Measurements from ENCODE around the gene ZNF346. TPM values are rescaled to one million over a fixed set of nuclear protein-coding genes. Genes with fewer than 3 reads are reported as not detected.

Gene ZNF346
- total RNA-seq, 1 donor, result 15.8 TPM

- Histone ChIP-seq H3K9me3 (ENCODE audit: low read depth, low read length) (no peaks in the 10 kb centered on the region), H3K27me3 (ENCODE audit: insufficient read depth, low read length) (no peaks in the 10 kb centered on the region), H3K4me1 (ENCODE audit: insufficient read depth, low read length) (no peaks in the 10 kb centered on the region), H3K4me3 (ENCODE audit: low read length) (no peak overlapping the region)
Measured at GRCh38 chr5:177103523-177104253, 81.2 kb downstream of the ZNF346 start.

GRCh38 chr5:177105691-177106476 is 83.4 kb downstream of the ZNF346 start:
- Histone ChIP-seq H3K9me3 (ENCODE audit: low read depth, low read length) (no peaks in the 10 kb centered on the region), H3K4me1 (ENCODE audit: insufficient read depth, low read length) (no peaks in the 10 kb centered on the region), H3K27me3 (ENCODE audit: insufficient read depth, low read length) (no peaks in the 10 kb centered on the region), H3K4me3 (ENCODE audit: low read length) (no peak overlapping the region)

- no peaks in the 10 kb centered on the region for H3K9me3 ChIP-seq (ENCODE audit: low read depth, low read length)
- H3K27me3 ChIP-seq (ENCODE audit: insufficient read depth, low read length), result no peaks in the 10 kb centered on the region
- no peaks in the 10 kb centered on the region for H3K4me1 ChIP-seq (ENCODE audit: insufficient read depth, low read length)
- no peak overlapping the region for H3K4me3 ChIP-seq (ENCODE audit: low read length)
Measured at GRCh38 chr5:177107159-177107558, 84.7 kb downstream of the ZNF346 start.

GRCh38 chr5:177109810-177110209 is 87.3 kb downstream of the ZNF346 start:
- Histone ChIP-seq H3K9me3 (ENCODE audit: low read depth, low read length) (no peaks in the 10 kb centered on the region), H3K27me3 (ENCODE audit: insufficient read depth, low read length) (no peaks in the 10 kb centered on the region), H3K4me3 (ENCODE audit: low read length) (no peak overlapping the region), H3K4me1 (ENCODE audit: insufficient read depth, low read length) (peaks cover 12% of the 10 kb centered on the region)

- peaks cover 25% of the 10 kb centered on the region for H3K4me1 ChIP-seq (ENCODE audit: insufficient read depth, low read length)
- H3K27me3 ChIP-seq (ENCODE audit: insufficient read depth, low read length), result no peaks in the 10 kb centered on the region
- no peak overlapping the region for H3K4me3 ChIP-seq (ENCODE audit: low read length)
- H3K9me3 ChIP-seq (ENCODE audit: low read depth, low read length), result no peaks in the 10 kb centered on the region
Measured at GRCh38 chr5:177111720-177112394, 89.4 kb downstream of the ZNF346 start.

- Histone ChIP-seq H3K27me3 (ENCODE audit: insufficient read depth, low read length) (no peaks in the 10 kb centered on the region), H3K4me1 (ENCODE audit: insufficient read depth, low read length) (peaks cover 31% of the 10 kb centered on the region), H3K4me3 (ENCODE audit: low read length) (no peak overlapping the region), H3K9me3 (ENCODE audit: low read depth, low read length) (no peaks in the 10 kb centered on the region)
Measured at GRCh38 chr5:177112589-177113220, 90.2 kb downstream of the ZNF346 start.

GRCh38 chr5:177113566-177114424 is 91.3 kb downstream of the ZNF346 start:
- Histone ChIP-seq H3K4me1 (ENCODE audit: insufficient read depth, low read length) (peaks cover 31% of the 10 kb centered on the region), H3K27me3 (ENCODE audit: insufficient read depth, low read length) (no peaks in the 10 kb centered on the region), H3K4me3 (ENCODE audit: low read length) (no peak overlapping the region), H3K9me3 (ENCODE audit: low read depth, low read length) (no peaks in the 10 kb centered on the region)

- Histone ChIP-seq H3K9me3 (ENCODE audit: low read depth, low read length) (no peaks in the 10 kb centered on the region), H3K4me3 (ENCODE audit: low read length) (no peak overlapping the region), H3K4me1 (ENCODE audit: insufficient read depth, low read length) (peaks cover 31% of the 10 kb centered on the region), H3K27me3 (ENCODE audit: insufficient read depth, low read length) (no peaks in the 10 kb centered on the region)
Measured at GRCh38 chr5:177116631-177117373, 94.3 kb downstream of the ZNF346 start.

GRCh38 chr5:177117441-177118045 is 95.0 kb downstream of the ZNF346 start:
- Histone ChIP-seq H3K4me3 (ENCODE audit: low read length) (no peak overlapping the region), H3K4me1 (ENCODE audit: insufficient read depth, low read length) (peaks cover 31% of the 10 kb centered on the region), H3K9me3 (ENCODE audit: low read depth, low read length) (no peaks in the 10 kb centered on the region)

GRCh38 chr5:177122566-177122965 is 100.1 kb downstream of the ZNF346 start:
- H3K4me1 ChIP-seq (ENCODE audit: insufficient read depth, low read length), result no peaks in the 10 kb centered on the region
- H3K9me3 ChIP-seq (ENCODE audit: low read depth, low read length), result no peaks in the 10 kb centered on the region
- H3K4me3 ChIP-seq (ENCODE audit: low read length), result no peak overlapping the region
- H3K27me3 ChIP-seq (ENCODE audit: insufficient read depth, low read length), result no peaks in the 10 kb centered on the region

More at GRCh38 chr5:177117441-177118045, 95.0 kb downstream of the ZNF346 start:
- H3K27me3 ChIP-seq (ENCODE audit: insufficient read depth, low read length), result no peaks in the 10 kb centered on the region

GRCh38 chr5:177123789-177124485 is 101.4 kb downstream of the ZNF346 start:
- Histone ChIP-seq H3K27me3 (ENCODE audit: insufficient read depth, low read length) (no peaks in the 10 kb centered on the region), H3K4me1 (ENCODE audit: insufficient read depth, low read length) (peaks cover 10% of the 10 kb centered on the region), H3K4me3 (ENCODE audit: low read length) (no peak overlapping the region), H3K9me3 (ENCODE audit: low read depth, low read length) (no peaks in the 10 kb centered on the region)

- peaks cover 16% of the 10 kb centered on the region for H3K4me1 ChIP-seq (ENCODE audit: insufficient read depth, low read length)
- H3K27me3 ChIP-seq (ENCODE audit: insufficient read depth, low read length), result no peaks in the 10 kb centered on the region
- no peak overlapping the region for H3K4me3 ChIP-seq (ENCODE audit: low read length)
- H3K9me3 ChIP-seq (ENCODE audit: low read depth, low read length), result no peaks in the 10 kb centered on the region
Measured at GRCh38 chr5:177124486-177124991, 102.0 kb downstream of the ZNF346 start.

- Histone ChIP-seq H3K9me3 (ENCODE audit: low read depth, low read length) (no peaks in the 10 kb centered on the region), H3K4me1 (ENCODE audit: insufficient read depth, low read length) (peaks cover 16% of the 10 kb centered on the region), H3K27me3 (ENCODE audit: insufficient read depth, low read length) (no peaks in the 10 kb centered on the region), H3K4me3 (ENCODE audit: low read length) (no peak overlapping the region)
Measured at GRCh38 chr5:177126771-177127170, 104.3 kb downstream of the ZNF346 start.

All from mononuclear cell (primary cell).